Spleen (tissue), 11 donors: ENCODE results near the gene IGSF22. TPM values are rescaled to one million over a fixed set of nuclear protein-coding genes. Genes with fewer than 3 reads are reported as not detected.

ENCODE experiments used
- DNase-seq: peaks from one replicate; pipeline ENCODE4 v3.0.0-alpha.2; 2020
- H3K27ac ChIP-seq, 8 donors: fragments of 200-600 bp; sonication (generic) in 7 of 8; 1 replicate in 4 of 8; 2 replicates in 4 of 8; pipeline versions ENCODE4 v1.5.0 to v1.8.0; 2016 to 2021; ENCODE audit warnings: inconsistent platforms in 4 of 8, mild to moderate bottlenecking in 4 of 8, moderate library complexity in 1 of 8
- H3K27me3 ChIP-seq, 7 donors: fragments of 200-600 bp; sonication (generic) in 6 of 7; replicated peaks in 1 of 7; 1 replicate in 4 of 7; 2 replicates in 3 of 7; pipeline versions ENCODE4 v1.5.0 to v1.8.0; 2016 to 2021; ENCODE audit warnings: inconsistent platforms in 3 of 7, mild to moderate bottlenecking in 1 of 7
- H3K36me3 ChIP-seq, 6 donors: fragments of 200-600 bp; sonication (generic) in 5 of 6; 1 replicate in 4 of 6; 2 replicates in 2 of 6; pipeline versions ENCODE4 v1.5.0 to v1.8.0; 2016 to 2021; ENCODE audit warnings: inconsistent platforms in 2 of 6
- H3K4me1 ChIP-seq, 6 donors: fragments of 200-600 bp; sonication (generic) in 5 of 6; 1 replicate in 3 of 6; 2 replicates in 3 of 6; pipeline versions ENCODE4 v1.5.0 to v1.8.0; 2016 to 2021; ENCODE audit warnings: inconsistent platforms in 3 of 6
- H3K4me3 ChIP-seq, 8 donors: fragments of 200-600 bp; sonication (generic) in 7 of 8; 1 replicate in 4 of 8; 2 replicates in 4 of 8; pipeline versions ENCODE4 v1.5.0 to v1.8.0; 2016 to 2021; ENCODE audit warnings: inconsistent platforms in 4 of 8, mild to moderate bottlenecking in 4 of 8, moderate library complexity in 2 of 8
- H3K9me3 ChIP-seq, 8 donors: fragments of 200-600 bp; sonication (generic) in 7 of 8; 1 replicate in 4 of 8; 2 replicates in 4 of 8; pipeline versions ENCODE4 v1.5.0 to v1.8.0; 2016 to 2021; ENCODE audit warnings: inconsistent platforms in 4 of 8
- POLR2A ChIP-seq, 3 donors: fragments of 450-650 bp; IDR thresholded peaks; one replicate each; pipeline ENCODE4 v1.5.1; 2017; ENCODE audit warnings: antibody characterized with exemption in 3 of 3, mild to moderate bottlenecking in 1 of 3
- POLR2AphosphoS5 ChIP-seq, 3 donors: sonication (generic); formaldehyde crosslinking; IDR thresholded peaks; one replicate each; pipeline ENCODE4 v1.5.1; 2017; ENCODE audit warnings: antibody characterized with exemption in 3 of 3
- WGBS, 5 donors: extraction: QIAGEN DNeasy Blood & Tissue Kit in 3 of 5; methylation state at CpG; one replicate each; pipeline versions ENCODE4 v1.1.5 to v1.1.7; 2013 to 2018; 5-methylcytosine and 5-hydroxymethylcytosine counted together
- intact Hi-C: fragments of 100-400 bp; cut with DNase I; formaldehyde crosslinking; loops from one replicate; pipeline ENCODE4 v1.15.0; 2023; ENCODE audit warnings: low total_unique reads
- polyA plus RNA-seq, 3 donors: library from polyadenylated mRNA; stranded (reverse); fragments of 200-250 nt; gene quantifications; one replicate each; pipeline ENCODE4 v1.2.1, GENCODE V29; 2013
- total RNA-seq, 7 donors: library from RNA; depleted of rRNA in 3 of 7; stranded (reverse); fragments of >200 nt in 3 of 7; fragmentation: NEBNext Ultra II Directional in 4 of 7; extraction: Animal tissue kit (Norgen Biotek cat#: 25700) in 4 of 7; gene quantifications; one replicate each; pipeline versions ENCODE4 v1.1.0 to v1.2.1, GENCODE V29; 2016 to 2021
- TF ChIP-seq, protein P1 (sequence below), 11 experiments: fragments of 200-600 bp in 7 of 11; fragments of 450-650 bp in 4 of 11; sonication (generic) in 4 of 11; IDR thresholded peaks in 8 of 11; conservative IDR thresholded peaks in 3 of 11; 1 replicate in 7 of 11; 2 replicates in 4 of 11; pipeline versions ENCODE4 v1.4.0 to v1.8.0; 2016 to 2021; ENCODE audit warnings: antibody characterized with exemption in 11 of 11, inconsistent platforms in 4 of 11, mild to moderate bottlenecking in 1 of 11
- donor health status: healthy with polysubstance abuse.
- donor health status: DM: no; HTN: no; CAD: no; lungs with moderate emphysema.
- donor health status: DM: no; HTN: no; CAD: no.
- donor health status: Bipolar disorder and iron deficiency.
- donor health status: healthy.
- donor health status: DM: no; HTN: no; CAD: no.
- donor health status: DM: yes; HTN: yes; CAD: no.

The IGSF22 gene
- total and polyA plus RNA-seq, 10 donors = 0.12 to 3.2 (median 0.58) TPM; not detected in 2

DNA sequence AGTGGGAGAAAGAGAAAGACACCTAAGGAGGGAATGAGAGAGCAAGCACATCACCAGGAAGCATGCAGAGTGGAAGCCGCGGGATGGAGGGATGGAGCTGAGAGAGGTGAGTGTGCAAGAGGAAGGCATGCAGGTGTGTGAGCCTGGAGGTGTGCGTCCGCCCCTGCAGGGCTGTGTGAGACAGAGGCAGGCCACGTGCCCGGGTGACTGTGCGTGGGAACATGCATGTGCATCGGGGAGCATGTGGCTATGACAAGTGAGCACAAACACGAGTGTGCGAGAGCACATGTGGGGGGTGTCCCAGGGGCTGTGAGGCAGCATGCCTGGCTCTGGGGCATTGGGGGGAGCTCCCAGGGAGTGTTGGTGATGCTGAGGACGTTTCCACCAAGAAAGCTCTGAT lies 35.8 kb upstream of the IGSF22 start:
- intact Hi-C loops = no loop called here
- no peaks in the 10 kb centered on the region for H3K9me3 ChIP-seq
- H3K4me3 ChIP-seq = no peak overlapping the region
- peaks cover 0 to 3% (median 0%) of the 10 kb centered on the region in 6 donors for H3K4me1 ChIP-seq
- no peaks in the 10 kb centered on the region for H3K36me3 ChIP-seq
- H3K27me3 ChIP-seq = peaks cover 0 to 4% (median 0%) of the 10 kb centered on the region in 7 donors
- no peak overlapping the region for H3K27ac ChIP-seq
- DNase-seq = no peak
- WGBS, 5 donors = 84 to 94% (median 89%) methylated on average over 11 of the region's 11 CpGs
- TF ChIP-seq, protein P1, sequence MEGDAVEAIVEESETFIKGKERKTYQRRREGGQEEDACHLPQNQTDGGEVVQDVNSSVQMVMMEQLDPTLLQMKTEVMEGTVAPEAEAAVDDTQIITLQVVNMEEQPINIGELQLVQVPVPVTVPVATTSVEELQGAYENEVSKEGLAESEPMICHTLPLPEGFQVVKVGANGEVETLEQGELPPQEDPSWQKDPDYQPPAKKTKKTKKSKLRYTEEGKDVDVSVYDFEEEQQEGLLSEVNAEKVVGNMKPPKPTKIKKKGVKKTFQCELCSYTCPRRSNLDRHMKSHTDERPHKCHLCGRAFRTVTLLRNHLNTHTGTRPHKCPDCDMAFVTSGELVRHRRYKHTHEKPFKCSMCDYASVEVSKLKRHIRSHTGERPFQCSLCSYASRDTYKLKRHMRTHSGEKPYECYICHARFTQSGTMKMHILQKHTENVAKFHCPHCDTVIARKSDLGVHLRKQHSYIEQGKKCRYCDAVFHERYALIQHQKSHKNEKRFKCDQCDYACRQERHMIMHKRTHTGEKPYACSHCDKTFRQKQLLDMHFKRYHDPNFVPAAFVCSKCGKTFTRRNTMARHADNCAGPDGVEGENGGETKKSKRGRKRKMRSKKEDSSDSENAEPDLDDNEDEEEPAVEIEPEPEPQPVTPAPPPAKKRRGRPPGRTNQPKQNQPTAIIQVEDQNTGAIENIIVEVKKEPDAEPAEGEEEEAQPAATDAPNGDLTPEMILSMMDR (IDR thresholded peaks at IDR 0.05 in 8 of 11, conservative IDR thresholded peaks at IDR 0.05 in 3 of 11) = no peak
- TF ChIP-seq POLR2A (IDR thresholded peaks at IDR 0.05) = no peak
- TF ChIP-seq POLR2AphosphoS5 (IDR thresholded peaks at IDR 0.05) = no peak

DNA sequence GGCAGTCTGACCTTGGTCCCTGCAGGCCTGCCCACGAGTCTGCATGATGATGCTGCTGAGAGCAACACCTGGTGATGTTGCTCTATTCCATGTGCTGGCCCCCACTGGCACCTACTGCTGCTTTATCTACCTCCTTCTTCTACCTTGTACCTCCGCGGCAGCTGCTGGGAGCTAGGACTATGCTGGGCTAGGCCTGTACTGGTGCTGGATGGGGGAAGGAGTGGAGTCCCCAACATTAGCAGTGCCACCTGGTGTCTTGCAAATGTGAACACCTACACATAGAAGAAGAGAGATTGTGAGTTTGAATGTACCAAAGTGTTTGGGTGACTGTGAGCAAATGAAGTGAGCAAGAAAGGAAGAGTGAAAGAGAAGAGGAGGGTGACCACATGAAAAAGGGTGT lies 35.2 kb upstream of the IGSF22 start:
- H3K4me1 ChIP-seq = peaks cover 0 to 3% (median 0%) of the 10 kb centered on the region in 6 donors
- intact Hi-C loops = no loop called here
- no peak for DNase-seq
- H3K4me3 ChIP-seq = no peak overlapping the region
- WGBS, 5 donors = 67 to 91% (median 85%) methylated on average over 1 to 3 of the region's 3 CpGs
- TF ChIP-seq POLR2AphosphoS5 (IDR thresholded peaks at IDR 0.05) (no peak), POLR2A (IDR thresholded peaks at IDR 0.05) (no peak)
- TF ChIP-seq, protein P1 (IDR thresholded peaks at IDR 0.05 in 8 of 11, conservative IDR thresholded peaks at IDR 0.05 in 3 of 11) = no peak
- peaks cover 0 to 4% (median 0%) of the 10 kb centered on the region in 7 donors for H3K27me3 ChIP-seq
- H3K36me3 ChIP-seq = no peaks in the 10 kb centered on the region
- H3K27ac ChIP-seq = no peak overlapping the region
- H3K9me3 ChIP-seq = no peaks in the 10 kb centered on the region

DNA sequence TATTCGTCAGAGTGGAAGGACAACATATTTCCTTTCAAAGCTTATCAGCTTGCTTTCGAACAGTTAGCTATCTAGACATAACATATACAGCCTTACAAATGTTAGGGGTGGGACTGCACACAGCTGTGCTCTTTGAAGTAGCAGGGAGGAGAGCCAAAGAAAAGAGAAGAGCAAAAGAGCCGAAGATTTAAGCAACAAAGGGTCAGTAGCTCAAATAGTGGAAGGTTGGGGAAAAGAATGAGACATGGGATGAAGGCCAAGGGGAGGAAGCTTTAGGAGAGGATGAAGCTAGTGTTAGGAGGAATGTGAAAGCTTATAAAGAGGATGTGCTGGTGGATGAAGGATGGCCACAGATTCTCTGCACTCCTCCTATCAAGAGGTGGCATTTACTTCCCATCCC lies 31.8 kb upstream of the IGSF22 start:
- intact Hi-C loops = no loop called here
- WGBS, 5 donors = 60 to 77% (median 65%) methylated on average over 3 of the region's 3 CpGs
- no peaks in the 10 kb centered on the region for H3K27me3 ChIP-seq
- no peaks in the 10 kb centered on the region for H3K4me1 ChIP-seq
- no peak for DNase-seq
- no peak overlapping the region for H3K4me3 ChIP-seq
- no peak overlapping the region for H3K27ac ChIP-seq
- no peaks in the 10 kb centered on the region for H3K9me3 ChIP-seq
- no peak for TF ChIP-seq POLR2AphosphoS5 (IDR thresholded peaks at IDR 0.05)
- TF ChIP-seq POLR2A (IDR thresholded peaks at IDR 0.05) = no peak
- TF ChIP-seq, protein P1 (IDR thresholded peaks at IDR 0.05 in 8 of 11, conservative IDR thresholded peaks at IDR 0.05 in 3 of 11) = no peak
- H3K36me3 ChIP-seq = no peaks in the 10 kb centered on the region

DNA sequence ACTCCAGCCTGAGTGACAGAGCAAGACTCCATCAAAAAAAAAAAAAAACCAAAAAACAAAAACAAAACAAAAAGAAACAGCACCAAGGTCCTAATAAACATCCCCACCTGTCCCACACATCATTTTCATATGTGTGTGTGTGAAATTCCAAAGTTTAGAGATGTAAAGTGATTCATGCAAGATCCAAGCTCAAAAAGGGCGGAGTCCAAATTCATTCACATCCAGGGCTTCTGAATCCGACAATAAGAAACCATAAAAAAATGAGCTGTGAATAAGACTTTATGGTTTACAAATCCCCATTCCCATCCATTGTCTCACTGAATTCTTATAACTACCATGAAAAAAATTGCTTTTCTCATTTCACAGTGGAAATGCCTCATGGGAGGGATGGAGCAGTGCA lies 30.9 kb upstream of the IGSF22 start:
- intact Hi-C loops = no loop called here
- DNase-seq = no peak
- Histone ChIP-seq H3K27me3 (no peaks in the 10 kb centered on the region), H3K9me3 (no peaks in the 10 kb centered on the region), H3K4me1 (no peaks in the 10 kb centered on the region), H3K36me3 (no peaks in the 10 kb centered on the region), H3K4me3 (no peak overlapping the region), H3K27ac (no peak overlapping the region)
- WGBS, 5 donors = 81 to 96% (median 93%) methylated on average over 2 of the region's 2 CpGs
- TF ChIP-seq POLR2A (IDR thresholded peaks at IDR 0.05) (no peak), POLR2AphosphoS5 (IDR thresholded peaks at IDR 0.05) (no peak)
- TF ChIP-seq, protein P1 (IDR thresholded peaks at IDR 0.05 in 8 of 11, conservative IDR thresholded peaks at IDR 0.05 in 3 of 11) = no peak
